ENCODE results near the gene CCR1. TPM values are rescaled to one million over a fixed set of nuclear protein-coding genes. Genes with fewer than 3 reads are reported as not detected.

Gene CCR1
- total RNA-seq, 1 experiment from 2014 or later: 0.87 TPM

DNA sequence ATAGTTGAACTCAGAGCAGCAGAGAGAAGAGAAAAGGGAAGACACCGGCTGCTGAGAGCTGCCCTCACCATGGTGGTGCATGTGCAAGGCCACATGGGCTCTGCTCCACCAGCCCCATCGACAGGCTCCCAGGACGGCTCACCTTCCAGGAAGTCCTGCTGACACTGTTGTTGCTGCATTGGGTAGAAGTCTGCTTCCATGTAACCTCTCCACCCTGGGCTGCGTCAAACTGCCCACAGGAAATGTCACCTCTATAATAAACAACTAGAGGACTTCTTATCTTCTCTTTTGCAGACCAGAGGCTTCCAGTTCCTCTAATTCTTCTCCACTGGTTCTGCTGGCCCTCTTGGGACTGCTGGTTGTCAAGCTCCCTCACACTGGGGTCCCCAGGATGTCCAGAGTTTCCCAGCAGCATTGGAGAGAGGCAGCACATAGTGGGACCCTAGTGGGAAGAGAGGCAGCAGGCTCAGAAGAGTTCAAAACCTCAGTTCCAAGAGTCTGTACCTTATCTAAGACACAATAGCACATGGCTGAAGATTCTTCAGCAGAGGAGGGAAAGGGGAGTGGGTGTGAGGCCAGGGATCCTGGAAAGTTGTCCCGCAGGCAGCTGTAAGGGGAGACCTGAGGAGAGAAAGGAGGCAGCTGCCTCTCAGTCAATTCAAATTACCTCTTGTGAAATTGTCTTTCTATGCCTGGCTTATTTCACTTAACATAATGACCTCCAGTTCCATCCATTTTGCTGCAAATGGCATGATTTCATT is 28.4 kb upstream of the CCR1 start:
- no peak for DNase-seq
- peaks cover 100% of the 10 kb centered on the region for H3K27me3 Mint-ChIP-seq (ENCODE audit: unreplicated experiment)
- CTCF ChIA-PET: no interaction called here

DNA sequence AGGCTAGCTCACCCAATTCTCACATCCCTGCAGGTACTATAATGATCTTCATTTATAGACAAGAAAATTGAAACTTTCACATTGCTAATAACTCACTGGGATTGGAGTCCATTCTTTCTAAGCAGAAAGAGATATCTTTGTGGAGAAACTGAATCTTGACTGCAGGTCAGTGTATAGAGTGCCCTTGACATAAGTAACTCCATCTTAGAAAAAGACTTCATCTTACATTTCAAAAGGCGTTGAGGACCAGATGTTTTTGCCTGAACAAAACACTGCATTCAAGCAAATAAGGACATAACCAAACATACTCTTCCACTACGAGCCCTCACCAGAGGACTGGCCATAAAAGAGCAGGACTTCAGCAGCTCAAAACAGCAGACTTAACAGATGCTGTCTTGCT is 27.3 kb upstream of the CCR1 start:
- Mint-ChIP-seq H3K4me3 (ENCODE audit: low read depth, unreplicated experiment) (no peak overlapping the region), H3K4me1 (ENCODE audit: low read depth, unreplicated experiment) (no peaks in the 10 kb centered on the region), H3K36me3 (ENCODE audit: insufficient read depth, unreplicated experiment) (no peaks in the 10 kb centered on the region), H3K27me3 (ENCODE audit: unreplicated experiment) (peaks cover 100% of the 10 kb centered on the region), H3K9me3 (ENCODE audit: low read depth, unreplicated experiment) (no peaks in the 10 kb centered on the region), H3K27ac (ENCODE audit: unreplicated experiment) (no peak overlapping the region)
- intact Hi-C loops (cut with micrococcal nuclease; ENCODE audit: unreplicated experiment): no loop called here
- CTCF ChIA-PET: no interaction called here
- no peak for DNase-seq
- BruUV-seq (replicated peaks): no TSS peak
- TF ChIP-seq, protein P1, sequence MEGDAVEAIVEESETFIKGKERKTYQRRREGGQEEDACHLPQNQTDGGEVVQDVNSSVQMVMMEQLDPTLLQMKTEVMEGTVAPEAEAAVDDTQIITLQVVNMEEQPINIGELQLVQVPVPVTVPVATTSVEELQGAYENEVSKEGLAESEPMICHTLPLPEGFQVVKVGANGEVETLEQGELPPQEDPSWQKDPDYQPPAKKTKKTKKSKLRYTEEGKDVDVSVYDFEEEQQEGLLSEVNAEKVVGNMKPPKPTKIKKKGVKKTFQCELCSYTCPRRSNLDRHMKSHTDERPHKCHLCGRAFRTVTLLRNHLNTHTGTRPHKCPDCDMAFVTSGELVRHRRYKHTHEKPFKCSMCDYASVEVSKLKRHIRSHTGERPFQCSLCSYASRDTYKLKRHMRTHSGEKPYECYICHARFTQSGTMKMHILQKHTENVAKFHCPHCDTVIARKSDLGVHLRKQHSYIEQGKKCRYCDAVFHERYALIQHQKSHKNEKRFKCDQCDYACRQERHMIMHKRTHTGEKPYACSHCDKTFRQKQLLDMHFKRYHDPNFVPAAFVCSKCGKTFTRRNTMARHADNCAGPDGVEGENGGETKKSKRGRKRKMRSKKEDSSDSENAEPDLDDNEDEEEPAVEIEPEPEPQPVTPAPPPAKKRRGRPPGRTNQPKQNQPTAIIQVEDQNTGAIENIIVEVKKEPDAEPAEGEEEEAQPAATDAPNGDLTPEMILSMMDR (IDR thresholded peaks at IDR 0.05; ENCODE audit: unreplicated experiment): no peak

More for the DNA sequence above, 28.4 kb upstream of the CCR1 start:
- no peaks in the 10 kb centered on the region for H3K9me3 Mint-ChIP-seq (ENCODE audit: low read depth, unreplicated experiment)
- H3K36me3 Mint-ChIP-seq (ENCODE audit: insufficient read depth, unreplicated experiment): no peaks in the 10 kb centered on the region
- H3K4me3 Mint-ChIP-seq (ENCODE audit: low read depth, unreplicated experiment): no peak overlapping the region
- TF ChIP-seq, protein P1 (IDR thresholded peaks at IDR 0.05; ENCODE audit: unreplicated experiment): no peak
- no peaks in the 10 kb centered on the region for H3K4me1 Mint-ChIP-seq (ENCODE audit: low read depth, unreplicated experiment)
- BruUV-seq (replicated peaks): no TSS peak
- H3K27ac Mint-ChIP-seq (ENCODE audit: unreplicated experiment): no peak overlapping the region
- intact Hi-C loops (cut with micrococcal nuclease; ENCODE audit: unreplicated experiment): no loop called here

DNA sequence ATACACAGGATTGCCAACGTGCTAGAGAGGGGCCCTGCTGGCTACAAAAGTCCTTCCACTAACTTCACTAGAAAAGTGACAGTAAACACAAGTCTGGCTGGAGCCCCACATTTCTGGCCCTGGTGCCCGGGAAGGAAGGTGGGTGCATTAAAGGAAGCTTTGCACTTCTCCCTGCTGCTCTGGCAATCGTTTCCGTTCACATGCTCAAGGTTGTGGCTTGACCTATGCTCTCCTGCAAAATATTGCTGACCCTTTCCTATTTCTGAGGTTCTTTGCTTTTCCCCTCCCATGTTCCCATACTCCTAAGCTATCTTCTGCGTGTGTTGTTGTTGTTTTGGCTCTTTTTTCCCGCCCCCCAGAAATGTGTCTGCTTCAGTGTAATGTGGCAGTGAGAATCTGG is 25.1 kb upstream of the CCR1 start:
- DNase-seq: no peak
- Mint-ChIP-seq H3K4me3 (ENCODE audit: low read depth, unreplicated experiment) (no peak overlapping the region), H3K4me1 (ENCODE audit: low read depth, unreplicated experiment) (no peaks in the 10 kb centered on the region), H3K36me3 (ENCODE audit: insufficient read depth, unreplicated experiment) (no peaks in the 10 kb centered on the region), H3K27me3 (ENCODE audit: unreplicated experiment) (peaks cover 100% of the 10 kb centered on the region), H3K27ac (ENCODE audit: unreplicated experiment) (no peak overlapping the region), H3K9me3 (ENCODE audit: low read depth, unreplicated experiment) (no peaks in the 10 kb centered on the region)
- intact Hi-C loops (cut with micrococcal nuclease; ENCODE audit: unreplicated experiment): no loop called here
- TF ChIP-seq, protein P1 (IDR thresholded peaks at IDR 0.05; ENCODE audit: unreplicated experiment): no peak
- BruUV-seq (replicated peaks): no TSS peak
- CTCF ChIA-PET: no interaction called here

DNA sequence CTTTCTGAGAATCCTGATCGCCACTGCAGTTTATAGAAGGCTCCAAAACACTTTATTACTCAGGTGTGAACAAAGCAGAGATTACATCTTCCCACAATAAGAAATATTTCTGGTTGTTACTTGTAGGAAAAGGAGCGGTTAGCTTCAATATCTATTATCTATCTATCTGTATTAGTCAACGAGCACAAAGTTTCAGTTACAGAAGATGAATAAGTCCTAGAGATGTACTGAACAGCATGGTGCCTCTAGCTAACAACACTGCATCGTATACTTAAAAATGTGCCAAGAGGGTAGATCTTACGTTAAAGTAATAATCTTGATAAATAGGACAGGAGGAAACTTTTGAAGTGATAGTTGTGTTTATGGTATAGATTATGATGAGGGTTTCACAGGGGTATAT is 23.2 kb upstream of the CCR1 start:
- intact Hi-C loops (cut with micrococcal nuclease; ENCODE audit: unreplicated experiment): no loop called here
- BruUV-seq (replicated peaks): no TSS peak
- H3K27me3 Mint-ChIP-seq (ENCODE audit: unreplicated experiment): peaks cover 100% of the 10 kb centered on the region
- CTCF ChIA-PET: no interaction called here
- no peaks in the 10 kb centered on the region for H3K4me1 Mint-ChIP-seq (ENCODE audit: low read depth, unreplicated experiment)
- peaks cover 3% of the 10 kb centered on the region for H3K9me3 Mint-ChIP-seq (ENCODE audit: low read depth, unreplicated experiment)
- TF ChIP-seq, protein P1 (IDR thresholded peaks at IDR 0.05; ENCODE audit: unreplicated experiment): no peak
- H3K4me3 Mint-ChIP-seq (ENCODE audit: low read depth, unreplicated experiment): no peak overlapping the region
- H3K27ac Mint-ChIP-seq (ENCODE audit: unreplicated experiment): no peak overlapping the region
- DNase-seq: no peak
- no peaks in the 10 kb centered on the region for H3K36me3 Mint-ChIP-seq (ENCODE audit: insufficient read depth, unreplicated experiment)
